GM18499 (cell line): ENCODE data around the gene PEX12.
"Not testable (repeated sequence)": the region's sequence is repeated elsewhere in the genome, so short reads cannot be mapped to it uniquely, and the experiment has no call there.

Source experiments
- ATAC-seq: cut with Tn5 transposase; IDR thresholded peaks from one replicate; pipeline ENCODE4 v1.9.1; 2021; ENCODE audit warnings: moderate number of reproducible peaks; ENCODE audit not compliant: insufficient read depth, unreplicated experiment

Gene PEX12

DNA sequence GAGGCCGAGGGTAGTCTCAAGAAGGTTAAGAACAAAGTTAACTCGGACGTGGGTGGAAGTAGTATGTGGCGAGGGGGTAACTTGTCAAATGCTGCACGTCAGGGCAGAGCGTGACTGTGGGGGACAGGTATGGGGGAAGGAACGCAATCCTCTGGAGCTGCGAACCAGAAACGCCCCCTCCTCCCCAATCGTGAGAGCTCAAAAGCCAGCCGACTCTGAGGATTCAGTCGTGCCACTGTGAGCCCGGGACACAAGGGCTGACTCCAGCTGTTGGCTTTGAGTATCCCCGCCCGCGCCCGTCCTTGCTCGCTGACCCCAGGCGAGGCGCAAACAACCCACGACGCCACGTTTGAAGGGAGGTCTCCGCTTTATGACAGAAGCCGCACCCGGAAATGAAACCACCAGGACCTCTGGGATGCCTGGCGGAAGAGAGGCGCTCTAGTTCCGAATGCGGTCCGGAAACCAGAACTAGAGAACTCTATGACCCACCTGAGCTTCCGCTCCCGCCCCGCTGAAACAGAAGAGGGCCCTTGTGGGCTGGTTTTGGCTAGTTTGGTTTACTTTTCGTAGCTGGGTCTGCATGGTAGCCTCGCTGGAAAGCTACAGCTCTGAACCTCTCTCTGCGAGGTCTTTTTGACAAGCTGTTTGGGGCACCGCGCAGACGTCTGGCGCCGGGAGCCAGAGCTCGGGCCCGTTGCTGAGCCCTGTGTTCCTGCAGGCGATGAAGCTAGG lies at the start of gene PEX12:
TSS of gene PEX12 (minus strand) at position 375 of the 732 bp plus-strand sequence. CDS start 550 bp downstream, outside the sequence.
- no peak for ATAC-seq

DNA sequence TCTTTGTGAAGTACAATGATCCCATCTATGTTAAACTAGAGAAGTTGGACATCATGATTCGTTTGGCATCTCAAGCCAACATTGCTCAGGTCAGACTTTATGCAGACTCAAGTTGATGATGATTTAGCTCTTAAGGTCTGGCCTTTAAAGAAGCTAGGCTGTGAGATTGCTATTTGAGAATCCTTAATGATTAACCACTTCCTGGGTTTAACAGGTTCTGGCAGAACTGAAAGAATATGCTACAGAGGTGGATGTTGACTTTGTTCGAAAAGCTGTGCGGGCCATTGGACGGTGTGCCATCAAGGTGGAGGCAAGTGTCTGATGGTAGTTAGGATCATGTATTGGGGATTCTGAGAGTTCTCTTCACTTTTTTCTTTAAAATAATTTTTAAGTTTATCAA lies 49.0 kb upstream of the PEX12 start:
- no peak for ATAC-seq

DNA sequence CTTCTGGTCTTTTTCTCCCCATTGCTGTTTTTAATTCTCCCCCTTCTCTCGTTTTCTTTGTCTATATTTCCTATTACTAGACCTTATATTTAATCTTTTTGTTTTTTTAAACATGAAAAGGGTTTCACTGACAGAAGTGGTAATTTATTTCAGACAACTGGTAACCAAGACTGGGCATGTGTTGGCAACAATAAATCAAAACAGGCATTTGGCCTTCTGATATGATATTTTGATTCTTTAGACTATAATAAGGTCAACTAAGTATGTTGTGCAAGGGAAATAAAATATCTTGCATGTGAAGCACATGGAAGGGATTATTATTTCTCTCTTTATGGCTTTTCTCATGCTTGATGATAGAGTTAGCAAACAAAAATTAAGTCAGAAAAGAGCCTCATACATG lies 43.4 kb upstream of the PEX12 start:
- ATAC-seq: no peak

DNA sequence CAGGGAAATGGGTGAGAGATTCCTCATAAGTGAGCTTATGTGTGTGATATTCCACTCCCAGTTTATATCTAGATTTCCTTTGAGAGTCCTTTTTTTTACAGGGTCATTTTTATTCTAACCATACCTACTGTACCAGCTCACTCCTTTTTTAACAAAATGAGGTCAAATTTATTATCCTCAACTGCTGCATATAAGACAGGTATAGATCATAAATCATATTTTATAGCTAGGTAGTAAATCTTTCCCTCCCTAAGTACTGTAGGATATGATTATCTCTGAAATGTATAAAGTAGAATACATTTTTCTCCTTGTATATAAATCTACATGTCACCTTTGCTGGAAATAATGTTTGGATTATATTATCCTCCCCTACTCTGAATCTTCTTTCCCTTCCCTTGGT lies 40.3 kb upstream of the PEX12 start:
- no peak for ATAC-seq

DNA sequence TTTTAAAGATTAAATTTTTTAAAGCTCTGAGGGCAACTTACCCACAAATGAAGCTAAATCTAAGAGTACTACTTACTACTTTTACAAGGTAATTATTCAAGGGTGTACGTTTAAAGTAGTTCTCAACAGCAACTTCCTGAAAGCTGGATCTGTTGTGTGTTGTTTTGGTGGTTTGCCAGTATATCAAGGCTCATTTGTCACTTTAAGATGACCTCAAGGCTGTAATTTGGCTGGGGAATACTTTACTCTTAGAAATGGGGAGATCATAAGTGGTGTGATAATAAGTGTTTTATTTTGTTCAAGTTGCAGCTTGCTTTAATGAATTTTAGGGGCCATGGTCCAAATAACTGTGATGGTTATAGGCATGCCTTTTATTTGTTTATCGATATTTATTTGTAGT lies 39.1 kb upstream of the PEX12 start:
- no peak for ATAC-seq

DNA sequence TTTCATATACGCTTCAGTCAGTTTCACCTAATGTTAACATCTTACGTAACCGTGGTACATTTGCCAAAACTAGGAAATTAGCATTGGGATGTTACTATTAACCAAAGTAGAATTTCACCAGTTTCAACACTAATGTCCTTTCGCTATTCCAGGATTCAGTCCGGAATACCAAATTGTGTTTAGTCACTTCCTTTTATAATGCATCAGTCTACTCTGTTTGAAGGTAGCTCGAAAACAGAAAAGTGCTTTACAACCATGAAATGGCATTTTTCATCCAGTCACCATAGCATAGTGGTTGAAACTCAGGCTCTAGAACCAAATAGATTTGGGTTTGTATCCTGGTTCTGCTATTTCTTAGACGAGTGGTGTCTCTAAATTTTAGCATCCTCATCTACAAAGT lies 38.2 kb upstream of the PEX12 start:
- no peak for ATAC-seq

DNA sequence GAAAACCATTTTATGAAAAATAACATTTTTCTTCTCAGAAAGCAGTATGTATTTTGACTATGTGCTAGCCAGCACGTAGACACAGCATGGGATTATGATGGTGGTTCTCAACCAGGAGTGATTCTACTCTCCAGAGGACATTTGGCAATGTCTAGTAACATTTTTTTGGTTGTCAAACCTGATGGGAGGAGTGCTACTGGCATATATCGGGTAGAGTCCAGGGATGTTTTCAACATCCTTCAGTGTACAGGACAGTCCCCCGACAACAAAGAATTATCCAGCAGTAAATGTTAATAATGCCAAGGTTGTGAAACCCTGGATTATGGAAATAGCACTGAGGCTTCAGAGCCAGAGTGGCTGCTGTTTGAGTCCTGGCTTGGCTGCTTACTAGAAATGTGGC lies 36.4 kb upstream of the PEX12 start:
- no peak for ATAC-seq

DNA sequence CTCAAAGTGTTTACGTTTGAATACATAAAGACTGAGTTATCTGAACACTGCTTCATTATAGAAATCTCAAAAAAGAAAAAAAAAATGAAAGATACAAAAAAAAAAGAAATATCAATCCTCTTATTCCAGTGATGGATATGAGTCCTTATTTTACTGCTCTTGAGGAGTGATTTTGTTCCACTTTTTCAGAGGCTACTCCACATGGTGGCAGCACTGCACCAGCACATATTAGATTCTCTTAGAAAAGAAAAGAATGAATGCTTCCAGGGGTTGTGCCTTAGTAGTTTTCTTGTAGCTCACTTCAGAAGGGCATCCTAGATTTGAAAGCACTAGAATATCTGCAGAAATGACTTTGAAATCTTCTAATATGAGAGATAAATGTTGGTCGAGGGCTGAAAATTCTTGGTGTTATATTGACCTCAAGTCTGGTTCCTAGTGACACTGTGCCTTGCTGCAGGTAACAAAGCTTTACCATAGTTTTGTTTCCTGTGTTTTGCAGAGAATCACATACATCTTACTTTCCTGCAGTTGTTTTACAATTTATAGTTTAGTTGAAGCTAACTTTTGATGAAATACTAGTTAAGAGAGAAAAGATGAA lies 34.7 kb upstream of the PEX12 start:
- ATAC-seq: no peak

DNA sequence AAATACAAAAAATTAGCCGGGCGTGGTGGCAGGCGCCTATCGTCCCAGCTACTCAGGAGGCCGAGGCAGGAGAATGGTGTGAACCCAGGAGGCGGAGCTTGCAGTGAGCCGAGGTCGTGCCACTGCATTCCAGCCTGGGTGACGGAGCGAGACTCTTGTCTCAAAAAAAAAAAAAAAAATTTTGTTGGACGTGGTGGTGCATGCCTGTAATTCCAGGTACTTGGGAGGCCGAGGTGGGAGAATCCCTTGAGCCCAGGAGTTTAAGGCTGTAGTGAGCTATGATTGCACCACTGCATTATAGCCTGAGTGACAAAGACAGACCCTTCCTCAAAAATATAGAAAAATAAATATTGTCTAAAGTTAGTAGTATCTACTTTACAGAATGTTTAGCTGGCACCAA lies 32.4 kb upstream of the PEX12 start:
- not testable (repeated sequence) for ATAC-seq

DNA sequence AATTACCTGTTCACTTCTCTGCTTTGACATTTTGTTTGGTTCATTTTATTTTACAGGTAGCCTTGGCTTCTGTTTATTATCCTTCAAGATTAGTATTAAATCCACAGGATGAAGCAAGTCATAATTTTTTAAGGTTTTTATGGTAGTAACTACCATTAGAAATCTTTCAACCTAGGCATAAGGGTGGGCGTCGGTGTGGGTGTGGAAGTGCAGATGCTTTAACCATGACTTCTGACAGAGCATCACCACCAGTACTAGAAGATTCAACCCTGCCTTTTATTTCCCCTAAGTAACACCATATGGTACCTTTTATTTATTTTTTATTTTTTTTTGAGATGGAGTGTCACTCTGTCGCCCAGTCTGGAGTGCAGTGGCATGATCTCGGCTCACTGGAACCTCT lies 31.5 kb upstream of the PEX12 start:
- no peak for ATAC-seq

DNA sequence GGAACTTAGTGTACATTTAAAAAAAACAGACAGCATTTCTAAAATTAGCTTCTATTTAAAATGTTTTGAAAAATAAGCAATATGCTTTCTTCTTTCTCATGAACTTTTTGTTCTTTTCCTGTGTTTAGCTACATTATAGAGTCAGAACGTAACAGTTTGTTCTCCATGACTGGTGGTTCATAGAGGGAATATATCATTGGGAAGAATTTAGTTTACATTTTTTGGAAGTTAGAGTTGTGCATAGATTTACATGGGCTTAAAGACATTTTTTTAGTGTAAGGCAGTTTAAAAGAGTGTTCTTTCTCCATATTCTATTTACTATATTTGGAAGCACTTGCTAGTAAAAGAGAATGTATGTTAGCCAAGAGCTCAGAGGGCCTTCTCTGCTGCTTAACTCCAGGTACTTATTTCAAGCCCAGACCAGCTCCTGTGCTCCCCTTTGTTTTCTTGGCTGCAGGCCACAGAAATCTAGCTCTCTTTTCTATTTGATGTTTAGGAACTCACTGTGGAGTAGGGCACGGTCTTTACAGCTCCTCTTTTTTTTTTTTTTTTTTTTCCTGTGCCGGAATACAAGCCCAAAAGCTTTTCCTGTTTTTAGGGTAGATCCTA lies 29.0 kb upstream of the PEX12 start:
- ATAC-seq: no peak

DNA sequence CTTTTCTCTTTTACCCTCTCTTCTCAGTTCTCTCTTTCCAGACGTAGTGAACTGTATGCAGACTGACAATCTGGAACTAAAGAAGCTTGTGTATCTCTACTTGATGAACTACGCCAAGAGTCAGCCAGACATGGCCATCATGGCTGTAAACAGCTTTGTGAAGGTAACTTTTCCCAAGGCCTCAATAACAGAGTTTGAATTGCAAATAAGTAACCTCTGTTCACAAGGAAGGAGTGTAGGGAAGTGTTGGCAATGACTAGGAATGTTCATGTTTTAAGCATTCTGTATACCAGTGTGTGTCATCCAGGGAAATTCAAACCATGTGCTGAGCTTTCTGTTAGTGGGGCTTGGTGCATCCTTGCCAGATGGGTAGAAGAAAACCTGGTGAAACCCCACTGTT lies 27.3 kb upstream of the PEX12 start:
- ATAC-seq: no peak

DNA sequence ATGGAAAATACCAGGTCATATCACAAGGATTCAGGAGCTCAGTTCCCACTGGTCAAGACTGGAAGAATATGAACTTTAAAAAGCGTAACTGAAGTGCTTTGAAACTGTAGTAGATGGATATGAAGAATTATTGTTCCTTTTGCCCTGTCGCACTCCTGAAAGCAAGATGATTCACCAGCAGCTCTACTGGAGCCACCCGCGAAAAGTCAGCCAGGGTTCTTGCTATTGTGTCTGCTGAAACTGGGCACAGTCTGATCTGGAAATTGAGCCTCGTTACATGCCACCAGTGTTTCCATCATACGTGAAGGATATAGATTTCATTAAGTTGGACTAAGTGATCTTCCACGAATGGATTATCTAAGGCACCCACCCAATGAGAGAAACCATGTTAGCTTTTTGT lies 25.3 kb upstream of the PEX12 start:
- ATAC-seq: no peak

DNA sequence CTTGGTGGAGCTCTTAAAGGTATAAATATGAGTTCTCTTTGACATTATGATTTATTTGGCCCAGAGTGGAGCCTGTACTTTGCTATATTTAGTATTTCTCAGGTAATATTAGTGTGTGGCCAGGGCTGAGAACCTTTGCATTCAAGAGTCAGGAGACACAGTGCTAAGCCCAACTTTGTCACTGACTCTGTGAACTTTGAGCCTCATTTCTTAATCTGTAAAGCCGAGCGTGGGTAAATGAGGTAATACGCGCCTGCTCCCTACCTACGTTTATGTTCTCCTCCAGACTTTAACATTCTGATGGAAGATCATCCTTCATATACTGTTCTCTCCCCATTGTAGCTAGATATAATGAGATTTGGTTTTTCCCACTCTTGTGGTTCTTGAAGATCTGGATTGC lies 19.2 kb upstream of the PEX12 start:
- no peak for ATAC-seq

DNA sequence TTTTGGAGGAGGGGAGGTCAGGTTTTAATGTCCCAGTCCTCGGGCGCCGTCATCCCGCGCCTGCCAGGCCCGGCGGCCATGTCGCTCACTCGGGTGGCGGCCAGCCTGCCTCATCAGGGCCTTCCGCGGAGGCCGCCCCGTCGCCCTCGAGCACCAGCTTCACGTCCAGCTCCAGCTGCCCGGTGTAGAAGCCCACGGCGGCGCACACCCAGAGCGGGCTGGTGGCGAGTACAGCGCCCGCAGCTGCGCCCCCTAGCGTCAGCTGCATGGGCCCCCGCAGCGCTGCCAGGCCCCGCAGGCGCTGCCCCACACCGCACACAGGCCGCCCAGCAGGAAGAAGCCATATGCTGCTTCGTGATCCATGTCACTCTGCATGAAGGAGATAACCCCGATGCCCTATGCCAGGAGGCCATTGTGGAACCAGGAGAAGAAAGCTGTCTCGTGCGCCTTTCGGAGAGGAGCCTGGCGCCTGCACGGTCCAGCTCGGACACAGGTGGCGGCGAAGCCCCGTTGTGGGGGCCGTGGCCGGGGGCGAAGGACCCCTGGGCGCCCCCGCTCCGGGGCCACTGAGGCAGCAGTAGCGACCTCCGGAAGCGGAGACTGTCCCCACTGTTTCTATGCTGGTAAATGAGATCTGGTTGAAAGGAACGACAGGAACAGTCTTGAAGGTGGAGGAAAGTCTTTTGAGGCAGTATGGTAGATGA lies 18.3 kb upstream of the PEX12 start:
- ATAC-seq: no peak

DNA sequence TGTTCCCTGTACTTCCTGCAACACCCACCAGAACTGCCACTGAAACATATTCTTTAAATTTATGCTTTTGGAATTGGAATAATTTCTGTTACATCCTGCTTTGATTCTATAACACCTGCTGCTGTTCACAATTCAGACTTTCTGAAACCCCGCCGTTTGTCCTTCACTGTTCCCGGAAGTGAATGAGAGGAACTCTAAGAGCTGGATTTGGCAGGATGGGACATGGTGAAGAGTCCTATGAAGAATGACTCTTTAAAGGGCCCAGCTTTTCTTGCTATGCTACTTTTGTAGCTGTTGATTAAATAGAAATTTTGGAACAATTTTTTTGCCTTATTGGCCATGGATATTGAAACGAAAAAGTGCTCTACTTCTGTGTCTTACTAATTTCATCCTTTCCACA lies 17.7 kb upstream of the PEX12 start:
- ATAC-seq: no peak

DNA sequence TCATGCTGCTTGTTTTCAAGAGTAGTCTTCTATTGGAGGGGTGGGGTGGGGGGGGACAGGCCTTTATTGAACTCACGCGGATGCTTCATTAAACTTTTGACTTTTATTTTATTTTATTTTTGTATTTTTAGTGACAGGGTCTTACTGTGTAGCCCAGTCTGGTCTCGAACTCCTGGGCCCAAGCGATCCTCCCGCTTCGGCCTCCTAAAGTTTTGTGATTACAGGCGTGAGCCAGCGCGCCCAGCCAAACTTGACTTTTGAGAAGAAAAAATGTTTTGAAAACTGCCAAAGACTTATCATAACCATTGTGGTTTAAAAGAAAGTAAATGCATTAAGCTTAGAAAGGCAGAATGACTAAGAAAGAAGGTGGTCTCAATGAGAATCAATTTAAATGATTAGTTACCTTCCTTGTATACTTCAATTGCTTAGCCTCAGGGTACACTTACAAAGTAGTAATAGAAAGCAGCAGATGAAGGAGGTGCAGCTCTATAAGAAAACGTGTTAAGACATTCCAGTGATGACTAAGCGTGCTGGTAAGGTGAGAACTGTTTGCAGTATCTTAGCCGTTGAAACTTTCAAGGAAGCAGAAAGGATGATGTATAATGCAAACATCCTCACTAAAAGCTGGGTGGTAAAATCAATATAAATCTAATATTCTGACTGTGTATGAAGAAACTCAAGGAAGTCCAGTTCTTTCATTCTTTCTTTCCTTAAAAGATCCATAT lies 10.0 kb upstream of the PEX12 start:
- ATAC-seq: no peak

DNA sequence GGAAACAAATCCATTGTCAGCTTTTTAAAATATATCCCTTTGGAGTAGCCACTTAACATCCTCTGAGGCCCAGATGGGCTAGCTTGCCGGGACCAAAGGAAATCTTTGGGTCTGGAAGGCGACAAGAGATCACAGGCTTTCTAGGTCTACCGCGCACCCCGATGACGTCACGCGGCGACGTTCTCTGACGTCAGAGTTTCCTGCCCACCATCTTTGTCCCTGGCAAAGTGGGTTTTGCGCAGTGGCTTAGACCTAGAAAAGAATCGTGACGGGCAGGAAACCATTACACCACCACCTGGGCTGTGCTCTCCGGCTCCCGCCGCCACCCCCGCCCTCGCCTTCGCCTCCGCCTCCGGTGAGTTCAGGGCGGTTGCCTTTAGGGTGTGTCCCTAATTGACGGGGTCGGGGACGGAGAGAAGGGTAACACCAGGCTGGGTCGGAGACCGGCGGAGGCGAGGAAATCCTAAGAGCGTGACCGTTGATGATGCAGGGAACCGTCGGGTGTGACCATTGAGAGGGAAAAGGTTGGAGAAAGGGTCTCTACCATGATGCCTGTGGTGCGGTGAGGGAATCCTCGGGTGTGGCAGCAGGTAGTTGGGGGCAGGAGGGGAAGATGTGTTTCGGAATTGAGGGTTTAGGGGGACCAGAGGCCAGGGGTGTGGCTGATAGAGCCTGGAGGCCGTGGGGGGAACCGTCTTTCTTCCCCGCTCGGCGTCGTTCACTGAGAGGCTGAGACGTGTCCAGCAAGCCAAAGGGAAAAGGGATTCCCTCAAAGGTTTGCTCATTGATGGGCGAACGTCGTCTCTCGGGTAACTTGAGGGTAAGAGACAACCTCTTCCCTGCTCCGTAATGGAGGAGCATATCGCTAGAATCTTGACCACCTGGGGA lies 8.9 kb upstream of the PEX12 start, which contains the start of gene AP2B1:
TSS of gene AP2B1 (plus strand) at position 249 of the 888 bp plus-strand sequence. CDS start 6,709 bp downstream, outside the sequence.
- peak; percentile 73 for ATAC-seq

DNA sequence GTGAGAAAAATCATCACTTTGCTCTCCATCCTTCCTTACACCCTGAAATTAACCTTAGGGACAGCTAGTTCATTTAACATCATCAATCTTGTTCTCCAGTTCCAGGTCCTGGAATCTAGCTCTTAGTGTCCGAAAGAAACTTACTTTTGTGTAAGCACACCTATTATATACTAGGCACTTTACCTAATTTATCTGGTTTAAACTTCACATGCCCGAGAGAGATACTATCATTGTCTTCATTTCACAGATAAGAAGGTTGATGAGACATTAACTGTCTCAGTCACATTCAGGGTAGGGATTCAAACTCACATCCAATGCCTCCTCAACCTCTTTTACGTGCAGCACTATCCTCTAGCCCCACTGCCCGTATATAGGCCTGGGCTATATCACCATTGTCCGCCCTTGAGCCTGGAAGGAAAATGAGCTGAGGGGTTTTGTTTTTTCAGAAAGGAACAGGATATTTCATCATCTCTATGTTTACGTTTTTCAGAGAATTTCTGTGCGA lies 8.2 kb upstream of the PEX12 start:
- no peak for ATAC-seq
